HEK293 (cell line): Measurements from ENCODE around the gene TMED6.

Source experiments
- ATF2 ChIP-seq: fragments of 450-650 bp; formaldehyde crosslinking; IDR thresholded peaks from 2 replicates; pipeline ENCODE4 v1.5.1; 2016; ENCODE audit warnings: missing biosample characterization, missing genetic modification characterization, low read depth
- CTCF ChIP-seq: fragments of 450-650 bp; formaldehyde crosslinking; IDR thresholded peaks from 2 replicates; pipeline ENCODE4 v1.5.1; 2016; ENCODE audit warnings: missing biosample characterization, missing genetic modification characterization
- EGR2 ChIP-seq: fragments of 450-650 bp; formaldehyde crosslinking; IDR thresholded peaks from 2 replicates; pipeline ENCODE4 v1.5.1; 2016; ENCODE audit warnings: low read depth, missing biosample characterization, missing genetic modification characterization
- PBX3 ChIP-seq: sonication (generic); formaldehyde crosslinking; IDR thresholded peaks from 2 replicates; pipeline ENCODE4 v1.8.1; 2022; ENCODE audit warnings: mild to moderate bottlenecking, moderate library complexity, missing genetic modification reagents
- REST ChIP-seq: fragments of 450-650 bp; formaldehyde crosslinking; IDR thresholded peaks from 2 replicates; pipeline ENCODE4 v1.5.1; 2016; ENCODE audit warnings: missing biosample characterization, missing genetic modification characterization
- ZBTB44 ChIP-seq: fragments of 450-650 bp; IDR thresholded peaks from 2 replicates; pipeline ENCODE4 v1.5.1; 2018; ENCODE audit warnings: missing biosample characterization, mild to moderate bottlenecking, missing genetic modification characterization
- ZBTB8A ChIP-seq: fragments of 450-650 bp; formaldehyde crosslinking; IDR thresholded peaks from 2 replicates; pipeline ENCODE4 v1.5.1; 2016; ENCODE audit warnings: missing biosample characterization, missing genetic modification characterization
- ZNF274 ChIP-seq, 2 experiments: fragments of 200-500 bp in 1 of 2; fragments of 450-650 bp in 1 of 2; sonication (Bioruptor generic) in 1 of 2; formaldehyde crosslinking in 1 of 2; IDR thresholded peaks; 2 replicates each; pipeline versions ENCODE4 v1.5.1 to v1.6.1; 2014 to 2016; ENCODE audit warnings: borderline replicate concordance in 1 of 2, inconsistent platforms in 1 of 2, low read length in 1 of 2, missing biosample characterization in 1 of 2, missing genetic modification characterization in 1 of 2
- ZNF311 ChIP-seq: fragments of 450-650 bp; formaldehyde crosslinking; IDR thresholded peaks from 2 replicates; pipeline ENCODE4 v1.5.1; 2017; ENCODE audit warnings: missing biosample characterization, missing genetic modification characterization, borderline replicate concordance
- ZNF354C ChIP-seq: fragments of 450-650 bp; formaldehyde crosslinking; IDR thresholded peaks from 2 replicates; pipeline ENCODE4 v1.5.1; 2016; ENCODE audit warnings: missing biosample characterization, missing genetic modification characterization, low read depth, borderline replicate concordance
- ZNF777 ChIP-seq: fragments of 450-650 bp; formaldehyde crosslinking; IDR thresholded peaks from 2 replicates; pipeline ENCODE4 v1.5.1; 2017; ENCODE audit warnings: missing biosample characterization, missing genetic modification characterization, borderline replicate concordance

GRCh38 chr16:69329369-69330285 is 22.0 kb downstream of the TMED6 start:
- TF ChIP-seq ZBTB8A: no peak
- TF ChIP-seq EGR2 (tag by site-specific recombination): no peak
- no peak for TF ChIP-seq CTCF
- TF ChIP-seq ZNF354C (tag by site-specific recombination): no peak
- no peak for TF ChIP-seq ZBTB44
- no peak for TF ChIP-seq REST
- no peak for TF ChIP-seq ZNF274 (IDR thresholded peaks at IDR 0.05; ENCODE audit: low read length)
- no peak for TF ChIP-seq ZNF274 (tag by site-specific recombination; IDR thresholded peaks at IDR 0.05; ENCODE audit: borderline replicate concordance)
- no peak for TF ChIP-seq ZNF311 (tag by site-specific recombination)
- no peak for TF ChIP-seq PBX3 (CRISPR knock-in tag)
- no peak for TF ChIP-seq ATF2
- TF ChIP-seq ZNF777 (tag by site-specific recombination): no peak
